B cell (primary cell): Measurements from ENCODE around the gene MPND. TPM values are rescaled to one million over a fixed set of nuclear protein-coding genes. Genes with fewer than 3 reads are reported as not detected.

Experiments
- ATAC-seq: fragments of 200-7000 bp; cut with Tn5 transposase; one replicate; pipeline ENCODE4 v1.10.0; 2021; ENCODE audit warnings: low read depth, mild to moderate bottlenecking, moderate number of reproducible peaks, moderate library complexity
- CTCF ChIA-PET: fragments of 350-600 bp; sonication (Branson Sonifier 250); formaldehyde crosslinking; loops from one replicate; lab custom pipeline; 2021; ENCODE audit warnings: antibody characterized with exemption, inconsistent platforms; lab: Charles Lee
- POLR2A ChIA-PET: fragments of 350-600 bp; sonication (Branson Sonifier 250); formaldehyde crosslinking; loops from one replicate; lab custom pipeline; 2021; ENCODE audit warnings: antibody characterized with exemption; lab: Charles Lee
- DNase-seq: peaks from one replicate; pipeline ENCODE4 v3.0.0; 2013
- H2AFZ ChIP-seq: 2 replicates; pipeline ENCODE4 v1.6.1; 2012; ENCODE audit warnings: mild to moderate bottlenecking, low read depth, low read length; ENCODE audit not compliant: insufficient read depth, poor library complexity, severe bottlenecking
- H3K27ac ChIP-seq, 2 donors: 1 replicate in 1 of 2; 2 replicates in 1 of 2; pipeline ENCODE4 v1.5.1; 2012 to 2013; ENCODE audit warnings: low read length in 2 of 2, mild to moderate bottlenecking in 2 of 2, moderate library complexity in 1 of 2
- H3K27me3 ChIP-seq, 4 experiments: fragments of 200-600 bp in 1 of 4; sonication (generic) in 1 of 4; replicated peaks in 1 of 4; 1 replicate in 2 of 4; 2 replicates in 2 of 4; pipeline versions ENCODE4 v1.6.1 to v1.7.0; 2013 to 2016; ENCODE audit warnings: low read length in 3 of 4, mild to moderate bottlenecking in 2 of 4, mixed read lengths in 1 of 4, moderate library complexity in 1 of 4; ENCODE audit not compliant: insufficient read depth in 4 of 4, control insufficient read depth in 3 of 4; ENCODE audit errors: control extremely low read depth in 1 of 4
- H3K36me3 ChIP-seq, 2 experiments: replicated peaks in 1 of 2; 1 replicate in 1 of 2; 2 replicates in 1 of 2; pipeline versions ENCODE4 v1.6.1 to v1.7.1; 2013; ENCODE audit warnings: low read length in 1 of 2; ENCODE audit not compliant: insufficient read depth in 2 of 2, control insufficient read depth in 1 of 2; ENCODE audit errors: control extremely low read depth in 1 of 2, extremely low read depth in 1 of 2
- H3K4me1 ChIP-seq, 2 donors: fragments of 200-600 bp in 1 of 2; sonication (generic) in 1 of 2; 1 replicate in 1 of 2; 2 replicates in 1 of 2; pipeline versions ENCODE4 v1.5.1 to v1.6.1; 2013 to 2017; ENCODE audit warnings: low read length in 2 of 2; ENCODE audit not compliant: control insufficient read depth in 2 of 2, insufficient read depth in 2 of 2
- H3K4me2 ChIP-seq: replicated peaks from 2 replicates; pipeline ENCODE3; 2012; ENCODE audit warnings: mild to moderate bottlenecking, low read depth, low read length; ENCODE audit not compliant: poor library complexity, severe bottlenecking
- H3K4me3 ChIP-seq, 5 experiments: fragments of 200-600 bp in 1 of 5; sonication (generic) in 1 of 5; 1 replicate in 3 of 5; 2 replicates in 2 of 5; pipeline versions ENCODE4 v1.5.1 to v1.7.0; 2011 to 2016; ENCODE audit warnings: low read length in 4 of 5, mild to moderate bottlenecking in 4 of 5, low read depth in 2 of 5, control low read depth in 1 of 5, moderate library complexity in 1 of 5; ENCODE audit not compliant: insufficient read depth in 1 of 5; ENCODE audit errors: control extremely low read depth in 1 of 5, extremely low read depth in 1 of 5
- H3K79me2 ChIP-seq: fragments of 200-600 bp; sonication (generic); one replicate; pipeline ENCODE4 v1.6.0; 2016; ENCODE audit warnings: low read length; ENCODE audit not compliant: control insufficient read depth, insufficient read depth
- H3K9ac ChIP-seq: fragments of 200-600 bp; sonication (generic); 2 replicates; pipeline ENCODE4 v1.6.1; 2017; ENCODE audit warnings: mild to moderate bottlenecking, low read length, moderate library complexity
- H3K9me3 ChIP-seq, 3 donors: one replicate each; pipeline versions ENCODE4 v1.6.1 to v1.7.1; 2013; ENCODE audit warnings: low read length in 2 of 3; ENCODE audit not compliant: control insufficient read depth in 2 of 3, insufficient read depth in 1 of 3; ENCODE audit errors: control extremely low read depth in 1 of 3
- H4K20me1 ChIP-seq: 2 replicates; pipeline ENCODE4 v1.6.0; 2012; ENCODE audit warnings: mild to moderate bottlenecking, low read length; ENCODE audit not compliant: insufficient read depth, control insufficient read depth, poor library complexity, severe bottlenecking
- H3K27ac Mint-ChIP-seq: one replicate; pipeline ENCODE4 v1.8.0; 2021; ENCODE audit warnings: mixed read lengths
- H3K27me3 Mint-ChIP-seq: one replicate; pipeline ENCODE4 v1.8.0; 2021; ENCODE audit warnings: mixed read lengths
- H3K4me1 Mint-ChIP-seq: one replicate; pipeline ENCODE4 v1.8.0; 2021; ENCODE audit warnings: mixed read lengths
- H3K4me3 Mint-ChIP-seq: one replicate; pipeline ENCODE4 v1.8.0; 2021; ENCODE audit warnings: mixed read lengths
- H3K9me3 Mint-ChIP-seq: one replicate; pipeline ENCODE4 v1.8.0; 2022; ENCODE audit warnings: mixed read lengths; ENCODE audit not compliant: insufficient read depth
- EZH2 ChIP-seq: IDR thresholded peaks from 2 replicates; pipeline ENCODE4 v1.6.1; 2012; ENCODE audit warnings: borderline replicate concordance, low read depth, mild to moderate bottlenecking, moderate library complexity, low read length; ENCODE audit not compliant: insufficient read depth, poor library complexity, severe bottlenecking
- WGBS: methylation state at CpG from one replicate; pipeline ENCODE4 v1.1.5; 2013; ENCODE audit warnings: missing lambda C conversion rate; ENCODE audit not compliant: insufficient coverage; 5-methylcytosine and 5-hydroxymethylcytosine counted together
- intact Hi-C: fragments of 100-400 bp; cut with micrococcal nuclease; formaldehyde crosslinking; loops from one replicate; pipeline ENCODE4 v1.10.0; 2022
- polyA plus RNA-seq: library from polyadenylated mRNA; depleted of rRNA; stranded (reverse); fragments of >200 nt; gene quantifications from 2 replicates; pipeline ENCODE4 v1.2.3, GENCODE V29; 2012
- total RNA-seq, 2 donors: library from RNA; stranded (reverse); fragments of 120-200 nt in 1 of 2; gene quantifications; 1 replicate in 1 of 2; 2 replicates in 1 of 2; pipeline versions ENCODE4 v1.2.3 to v1.2.4, GENCODE V29; 2013 to 2022
- TF ChIP-seq, protein P1 (sequence below): fragments of 200-600 bp; IDR thresholded peaks from one replicate; pipeline ENCODE4 v1.8.0; 2022; ENCODE audit warnings: antibody characterized with exemption, mild to moderate bottlenecking

Gene MPND
- total and polyA plus RNA-seq, 2 donors (not counting 1 experiment from before 2014, with no cell fraction given), result 14.5 to 25.6 TPM

- H3K27me3 ChIP-seq, result peaks cover 0 to 11% (median 0%) of the 10 kb centered on the region in 4 experiments
- no peaks in the 10 kb centered on the region for H4K20me1 ChIP-seq
- no peaks in the 10 kb centered on the region for H3K79me2 ChIP-seq
- peak overlapping the region; percentile 69 for H2AFZ ChIP-seq
- ChIA-PET CTCF (no interaction called here), POLR2A (interaction anchor here (0.7 kb wide), 1 partner anchor 491 kb away, joined by 5 read pairs; no protein-coding TSS in a partner anchor)
- no peaks in the 10 kb centered on the region for H3K9me3 Mint-ChIP-seq
- WGBS, result 8% methylated on average over 33 of the region's 33 CpGs
- peak overlapping the region; percentile 74 for H3K4me2 ChIP-seq
- DNase-seq (peak; percentile 44), ATAC-seq (no peak)
- H3K4me1 Mint-ChIP-seq, result peaks cover 28% of the 10 kb centered on the region
- no peak for TF ChIP-seq EZH2
- TF ChIP-seq, protein P1, sequence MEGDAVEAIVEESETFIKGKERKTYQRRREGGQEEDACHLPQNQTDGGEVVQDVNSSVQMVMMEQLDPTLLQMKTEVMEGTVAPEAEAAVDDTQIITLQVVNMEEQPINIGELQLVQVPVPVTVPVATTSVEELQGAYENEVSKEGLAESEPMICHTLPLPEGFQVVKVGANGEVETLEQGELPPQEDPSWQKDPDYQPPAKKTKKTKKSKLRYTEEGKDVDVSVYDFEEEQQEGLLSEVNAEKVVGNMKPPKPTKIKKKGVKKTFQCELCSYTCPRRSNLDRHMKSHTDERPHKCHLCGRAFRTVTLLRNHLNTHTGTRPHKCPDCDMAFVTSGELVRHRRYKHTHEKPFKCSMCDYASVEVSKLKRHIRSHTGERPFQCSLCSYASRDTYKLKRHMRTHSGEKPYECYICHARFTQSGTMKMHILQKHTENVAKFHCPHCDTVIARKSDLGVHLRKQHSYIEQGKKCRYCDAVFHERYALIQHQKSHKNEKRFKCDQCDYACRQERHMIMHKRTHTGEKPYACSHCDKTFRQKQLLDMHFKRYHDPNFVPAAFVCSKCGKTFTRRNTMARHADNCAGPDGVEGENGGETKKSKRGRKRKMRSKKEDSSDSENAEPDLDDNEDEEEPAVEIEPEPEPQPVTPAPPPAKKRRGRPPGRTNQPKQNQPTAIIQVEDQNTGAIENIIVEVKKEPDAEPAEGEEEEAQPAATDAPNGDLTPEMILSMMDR, result no peak
- no peaks in the 10 kb centered on the region for H3K27me3 Mint-ChIP-seq
- H3K27ac Mint-ChIP-seq, result no peak overlapping the region
- intact Hi-C loops, result loop anchor here (5.0 kb wide), 1 partner anchor 145 kb away; the partner anchor contains the start of gene HDGFL2
- peak overlapping the region; percentile 32 for H3K9ac ChIP-seq
- peaks cover 18 to 31% of the 10 kb centered on the region in 2 donors for H3K4me1 ChIP-seq
- H3K4me3 ChIP-seq, result peak overlapping the region in 4 of 5 experiments; percentile 9 to 38 (median 32)
- peaks cover 0 to 41% (median 0%) of the 10 kb centered on the region in 3 donors for H3K9me3 ChIP-seq
- no peaks in the 10 kb centered on the region for H3K36me3 ChIP-seq
- no peak overlapping the region for H3K27ac ChIP-seq
- H3K4me3 Mint-ChIP-seq, result peak overlapping the region; percentile 77
These were observed 16.5 kb upstream of the MPND start for GRCh38 chr19:4326837-4327251.

DNA sequence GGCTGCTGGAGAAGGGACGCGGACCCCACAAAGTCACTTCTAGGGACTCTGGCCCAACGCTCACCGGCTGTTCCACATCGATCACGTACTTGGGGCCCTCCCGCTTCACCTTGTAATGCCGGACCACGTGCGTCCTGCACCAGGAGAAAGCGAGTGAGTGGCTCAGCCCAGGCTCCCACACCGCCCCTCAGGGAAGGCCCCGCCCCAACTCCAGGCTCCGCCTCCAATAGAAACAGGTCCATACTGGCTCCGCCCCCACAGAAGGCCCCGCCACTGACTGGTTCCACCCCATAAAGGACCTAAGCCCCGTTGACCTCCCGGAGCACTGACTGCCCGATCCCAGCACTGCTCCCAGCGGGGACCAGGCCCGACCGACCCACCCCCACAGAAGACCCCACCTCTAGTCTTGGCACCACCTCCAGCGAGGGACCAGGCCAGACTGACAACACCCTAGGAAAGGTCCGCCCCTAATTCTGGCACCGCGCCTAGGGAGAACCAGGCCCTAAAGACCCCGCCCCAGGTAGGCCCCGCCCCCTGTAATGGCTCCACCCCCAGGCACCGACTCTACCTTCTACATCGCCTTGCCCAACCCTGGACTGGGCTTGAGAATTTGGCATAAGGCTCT, 16.0 kb upstream of the MPND start:
- WGBS, result 6% methylated on average over 28 of the region's 30 CpGs
- H3K4me2 ChIP-seq, result peak overlapping the region; percentile 74
- H3K4me1 Mint-ChIP-seq, result peaks cover 28% of the 10 kb centered on the region
- peak overlapping the region; percentile 32 for H3K9ac ChIP-seq
- H3K4me1 ChIP-seq, result peaks cover 18 to 31% of the 10 kb centered on the region in 2 donors
- intact Hi-C loops, result loop anchor here (5.0 kb wide), 1 partner anchor 145 kb away; the partner anchor contains the start of gene HDGFL2
- H3K27me3 Mint-ChIP-seq, result no peaks in the 10 kb centered on the region
- ChIA-PET CTCF (interaction anchor here (0.8 kb wide), 1 partner anchor 16 kb away, joined by 3 read pairs; the partner anchor contains the start of gene MPND), POLR2A (interaction anchor here (1.0 kb wide), 1 partner anchor 15 kb away, joined by 4 read pairs; the partner anchor contains the start of gene MPND)
- no peak overlapping the region for H3K27ac ChIP-seq
- ATAC-seq (no peak), DNase-seq (peak; percentile 65)
- H3K9me3 Mint-ChIP-seq, result no peaks in the 10 kb centered on the region
- H3K4me3 ChIP-seq, result peak overlapping the region in 4 of 5 experiments; percentile 35 to 42 (median 38)
- H3K9me3 ChIP-seq, result peaks cover 0 to 37% (median 0%) of the 10 kb centered on the region in 3 donors
- peak overlapping the region; percentile 76 for H3K4me3 Mint-ChIP-seq
- H4K20me1 ChIP-seq, result no peaks in the 10 kb centered on the region
- TF ChIP-seq, protein P1, result no peak
- TF ChIP-seq EZH2, result no peak
- H3K79me2 ChIP-seq, result no peaks in the 10 kb centered on the region
- no peak overlapping the region for H3K27ac Mint-ChIP-seq
- peak overlapping the region; percentile 69 for H2AFZ ChIP-seq
- H3K36me3 ChIP-seq, result no peaks in the 10 kb centered on the region
- peaks cover 0 to 11% (median 0%) of the 10 kb centered on the region in 4 experiments for H3K27me3 ChIP-seq
